Vagina (tissue), 2 donors: ENCODE data around the gene IER5L. TPM values are rescaled to one million over a fixed set of nuclear protein-coding genes. Genes with fewer than 3 reads are reported as not detected.

Source experiments
- DNase-seq, 2 donors: peaks; one replicate each; pipeline ENCODE4 v3.0.0-alpha.2; 2017; ENCODE audit errors: extremely low spot score in 2 of 2
- H3K27ac ChIP-seq: fragments of 200-600 bp; sonication (generic); one replicate; pipeline ENCODE4 v1.5.1; 2019
- H3K27me3 ChIP-seq: fragments of 200-600 bp; sonication (generic); one replicate; pipeline ENCODE4 v1.5.1; 2019
- H3K36me3 ChIP-seq, 2 donors: fragments of 200-600 bp; sonication (generic); one replicate each; pipeline ENCODE4 v1.5.1; 2017 to 2019
- H3K4me1 ChIP-seq: fragments of 200-600 bp; sonication (generic); one replicate; pipeline ENCODE4 v1.5.1; 2019
- H3K4me3 ChIP-seq, 2 donors: fragments of 200-600 bp; sonication (generic); 1 replicate in 1 of 2; 2 replicates in 1 of 2; pipeline ENCODE4 v1.5.1; 2016 to 2019
- H3K9me3 ChIP-seq: fragments of 200-600 bp; sonication (generic); one replicate; pipeline ENCODE4 v1.5.1; 2019
- CTCF ChIP-seq, 3 experiments: fragments of 450-650 bp in 2 of 3; fragments of 200-600 bp in 1 of 3; sonication (generic) in 1 of 3; IDR thresholded peaks; one replicate each; pipeline ENCODE4 v1.5.1; 2017 to 2019; ENCODE audit warnings: antibody characterized with exemption in 3 of 3, mild to moderate bottlenecking in 2 of 3, moderate library complexity in 2 of 3
- POLR2A ChIP-seq, 2 donors: fragments of 450-650 bp; IDR thresholded peaks; one replicate each; pipeline ENCODE4 v1.6.1; 2017; ENCODE audit warnings: antibody characterized with exemption in 2 of 2, mild to moderate bottlenecking in 2 of 2, moderate library complexity in 2 of 2
- POLR2AphosphoS5 ChIP-seq, 2 donors: sonication (generic); formaldehyde crosslinking; IDR thresholded peaks; one replicate each; pipeline ENCODE4 v1.9.0; 2017; ENCODE audit warnings: antibody characterized with exemption in 2 of 2, mild to moderate bottlenecking in 2 of 2, low read depth in 1 of 2; ENCODE audit not compliant: insufficient read depth in 1 of 2
- intact Hi-C: fragments of 100-400 bp; cut with DNase I; formaldehyde crosslinking; loops from one replicate; pipeline ENCODE4 v1.15.1; 2023
- total RNA-seq: library from RNA; depleted of rRNA; stranded (reverse); fragments of >200 nt; gene quantifications from one replicate; pipeline ENCODE4 v1.2.3, GENCODE V29; 2016

Gene IER5L
- total RNA-seq: 34.4 TPM

DNA sequence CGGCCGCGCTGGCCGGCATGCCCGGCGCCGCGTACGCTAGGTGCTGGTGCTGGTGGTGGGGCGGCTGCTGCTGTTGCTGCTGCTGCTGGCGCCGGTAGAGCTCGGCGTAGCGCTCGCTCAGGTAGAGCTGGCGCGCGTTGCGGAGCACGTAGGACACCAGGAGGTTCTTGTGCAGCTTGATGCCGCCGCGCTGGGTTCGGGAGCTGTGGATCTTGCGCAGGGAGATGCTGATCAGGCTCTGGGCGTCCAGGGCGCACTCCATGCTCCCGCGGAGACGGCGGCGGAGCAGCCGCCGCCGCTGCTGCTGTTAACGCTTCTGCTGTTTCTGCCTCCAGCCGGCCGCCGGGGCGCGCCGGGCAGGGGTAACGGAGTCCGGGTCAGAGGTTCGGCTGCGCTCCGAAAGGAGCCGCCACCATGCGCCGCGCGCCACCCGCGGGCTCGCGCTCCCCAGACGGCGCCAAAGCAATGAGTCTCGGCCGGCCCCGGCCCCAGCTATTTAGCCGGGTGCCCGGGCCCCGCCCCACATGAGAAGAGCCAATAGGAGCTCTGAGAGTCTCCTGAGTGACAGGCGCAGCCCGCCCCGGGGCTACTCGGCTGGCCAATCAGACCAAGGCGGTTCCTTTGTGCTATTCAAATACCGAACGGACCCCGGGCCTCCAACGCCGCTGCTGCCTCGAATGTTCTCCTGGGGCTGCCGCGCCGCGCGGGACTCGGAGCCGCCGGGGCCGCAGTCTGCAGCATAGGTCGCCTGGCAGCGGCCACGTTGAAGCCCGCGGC is at the start of gene IER5L:
TSS of gene IER5L (minus strand) at position 471 of the 777 bp plus-strand sequence. CDS start at position 262, 209 bp downstream.
- H3K4me3 ChIP-seq: peak within 1 kb of the TSS; percentile 77 to 99
- intact Hi-C loops: loop anchor here (2.0 to 10.0 kb wide), 4 partner anchors 39 to 304 kb away; no protein-coding TSS in a partner anchor
- no peaks in the 10 kb centered on the region for H3K27me3 ChIP-seq
- no peak for TF ChIP-seq CTCF (IDR thresholded peaks at IDR 0.05)
- peak in 1 of 2 donors; percentile 97 for TF ChIP-seq POLR2A (IDR thresholded peaks at IDR 0.05)
- peak; percentile 90 to 99 for TF ChIP-seq POLR2AphosphoS5 (IDR thresholded peaks at IDR 0.05; ENCODE audit: insufficient read depth in 1 of 2, low read depth in 1 of 2)
- peak in 1 of 2 donors; percentile 97 for DNase-seq
- H3K36me3 ChIP-seq: no peaks in the 10 kb centered on the region
- peaks cover 29% of the 10 kb centered on the region for H3K4me1 ChIP-seq
- H3K9me3 ChIP-seq: no peaks in the 10 kb centered on the region
- H3K27ac ChIP-seq: peak within 1 kb of the TSS; percentile 99

DNA sequence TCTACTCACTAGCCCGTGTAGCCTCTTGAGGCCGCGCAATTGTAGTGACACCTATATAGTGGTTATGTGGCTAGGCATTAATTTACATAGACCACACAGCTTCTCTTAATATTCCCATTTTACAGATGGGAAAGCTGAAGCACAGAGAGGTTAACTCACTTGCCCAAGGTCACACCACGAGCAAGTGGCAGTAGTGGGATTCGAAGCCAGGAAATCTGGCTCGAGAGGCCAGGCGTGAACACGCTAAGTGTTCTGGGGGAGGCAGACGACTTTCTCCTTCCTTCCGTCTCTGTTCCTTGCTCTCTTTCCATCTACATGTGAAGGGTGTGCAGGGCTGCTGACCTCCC is 49.8 kb upstream of the IER5L start:
- H3K4me1 ChIP-seq: peaks cover 25% of the 10 kb centered on the region
- H3K4me3 ChIP-seq: no peak overlapping the region
- no peaks in the 10 kb centered on the region for H3K9me3 ChIP-seq
- intact Hi-C loops: no loop called here
- H3K27me3 ChIP-seq: no peaks in the 10 kb centered on the region
- DNase-seq: no peak
- no peak overlapping the region for H3K27ac ChIP-seq
- TF ChIP-seq POLR2AphosphoS5 (IDR thresholded peaks at IDR 0.05; ENCODE audit: insufficient read depth in 1 of 2, low read depth in 1 of 2) (no peak), CTCF (IDR thresholded peaks at IDR 0.05) (no peak), POLR2A (IDR thresholded peaks at IDR 0.05) (no peak)
- no peaks in the 10 kb centered on the region for H3K36me3 ChIP-seq

GRCh38 chr9:129225815-129226214 is 47.8 kb upstream of the IER5L start:
- Histone ChIP-seq H3K27me3 (no peaks in the 10 kb centered on the region), H3K4me1 (peaks cover 25% of the 10 kb centered on the region), H3K27ac (peak overlapping the region; percentile 76), H3K36me3 (no peaks in the 10 kb centered on the region), H3K9me3 (no peaks in the 10 kb centered on the region), H3K4me3 (no peak overlapping the region)
- no peak for DNase-seq
- TF ChIP-seq CTCF (IDR thresholded peaks at IDR 0.05) (no peak), POLR2A (IDR thresholded peaks at IDR 0.05) (no peak), POLR2AphosphoS5 (IDR thresholded peaks at IDR 0.05; ENCODE audit: insufficient read depth in 1 of 2, low read depth in 1 of 2) (peak; percentile 13 to 74)
- intact Hi-C loops: no loop called here

DNA sequence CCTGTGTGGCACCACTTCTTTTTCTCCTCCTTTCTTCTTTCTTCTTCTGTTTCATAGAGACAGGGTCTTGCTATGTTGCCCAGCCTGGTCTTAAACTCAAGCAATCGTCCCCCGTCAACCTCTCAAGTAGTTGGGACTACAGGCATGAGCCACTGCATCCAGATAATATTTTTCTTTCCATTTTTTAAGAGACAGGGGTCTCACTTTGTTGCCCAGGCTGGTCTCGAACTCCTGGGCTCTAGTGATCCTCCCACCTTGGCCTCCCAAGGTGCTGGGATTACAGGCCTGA is 47.4 kb upstream of the IER5L start:
- no peaks in the 10 kb centered on the region for H3K27me3 ChIP-seq
- intact Hi-C loops: no loop called here
- no peaks in the 10 kb centered on the region for H3K9me3 ChIP-seq
- no peak overlapping the region for H3K4me3 ChIP-seq
- no peaks in the 10 kb centered on the region for H3K36me3 ChIP-seq
- H3K27ac ChIP-seq: peak overlapping the region; percentile 76
- no peak for DNase-seq
- H3K4me1 ChIP-seq: peaks cover 25% of the 10 kb centered on the region
- TF ChIP-seq CTCF (IDR thresholded peaks at IDR 0.05) (no peak), POLR2AphosphoS5 (IDR thresholded peaks at IDR 0.05; ENCODE audit: insufficient read depth in 1 of 2, low read depth in 1 of 2) (no peak), POLR2A (IDR thresholded peaks at IDR 0.05) (no peak)
